Effector memory CD4-positive, alpha-beta T cell (primary cell): ENCODE measurements around the gene ABR.
"Not testable (repeated sequence)": the region's sequence is repeated elsewhere in the genome, so short reads cannot be mapped to it uniquely, and the experiment has no call there.

Source experiments
- DNase-seq, 3 donors: peaks; one replicate each; pipeline ENCODE4 v3.0.0-alpha.2; 2020
- H3K27ac ChIP-seq: 2 replicates; pipeline ENCODE4 v1.7.0; 2013; ENCODE audit warnings: mild to moderate bottlenecking, low read length, moderate library complexity; ENCODE audit not compliant: insufficient read depth, poor library complexity, severe bottlenecking
- H3K27me3 ChIP-seq: replicated peaks from 2 replicates; pipeline ENCODE4 v1.7.0; 2013; ENCODE audit warnings: mild to moderate bottlenecking, low read length; ENCODE audit not compliant: insufficient read depth, control insufficient read depth, poor library complexity, severe bottlenecking
- H3K36me3 ChIP-seq: 2 replicates; pipeline ENCODE4 v1.7.0; 2013; ENCODE audit warnings: mild to moderate bottlenecking, low read length, moderate library complexity; ENCODE audit not compliant: control insufficient read depth, insufficient read depth
- H3K4me1 ChIP-seq: 2 replicates; pipeline ENCODE4 v1.7.0; 2013; ENCODE audit warnings: low read length, mild to moderate bottlenecking; ENCODE audit not compliant: control insufficient read depth, insufficient read depth, poor library complexity, severe bottlenecking
- H3K4me3 ChIP-seq: 2 replicates; pipeline ENCODE4 v1.7.0; 2013; ENCODE audit warnings: low read length, low read depth, mild to moderate bottlenecking; ENCODE audit not compliant: insufficient read depth, poor library complexity, severe bottlenecking
- H3K9me3 ChIP-seq: 2 replicates; pipeline ENCODE4 v1.7.0; 2013; ENCODE audit warnings: mild to moderate bottlenecking, low read length, moderate library complexity; ENCODE audit not compliant: control insufficient read depth

ABR gene

DNA sequence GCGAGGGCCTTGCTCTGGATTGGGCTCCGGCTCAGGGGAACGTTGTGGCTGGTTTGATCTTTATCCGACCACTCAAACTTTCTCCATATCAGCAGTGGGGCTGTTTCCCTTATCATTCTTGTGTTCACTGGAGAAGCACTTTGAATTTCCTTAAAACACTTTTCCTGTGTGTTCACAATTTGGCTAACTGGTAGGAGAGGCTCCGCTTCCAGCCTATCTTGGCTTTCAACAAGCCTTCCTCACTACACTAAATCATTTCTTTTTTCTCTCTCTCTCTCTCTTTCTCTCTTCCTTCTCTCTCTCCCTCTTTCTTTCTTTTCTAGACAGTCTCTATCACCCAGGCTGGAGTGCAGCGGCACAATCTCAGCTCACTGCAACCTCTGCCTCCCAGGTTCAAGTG is 43.0 kb downstream of the ABR start:
- no peak overlapping the region for H3K27ac ChIP-seq
- no peaks in the 10 kb centered on the region for H3K36me3 ChIP-seq
- H3K9me3 ChIP-seq = no peaks in the 10 kb centered on the region
- H3K4me3 ChIP-seq = no peak overlapping the region
- H3K4me1 ChIP-seq = no peaks in the 10 kb centered on the region
- H3K27me3 ChIP-seq = no peaks in the 10 kb centered on the region
- DNase-seq = no peak

GRCh38 chr17:1134634-1135324 is 45.0 kb downstream of the ABR start:
- Histone ChIP-seq H3K9me3 (no peaks in the 10 kb centered on the region), H3K36me3 (no peaks in the 10 kb centered on the region), H3K27ac (no peak overlapping the region), H3K27me3 (no peaks in the 10 kb centered on the region), H3K4me1 (no peaks in the 10 kb centered on the region), H3K4me3 (no peak overlapping the region)
- DNase-seq = no peak

- H3K4me1 ChIP-seq = no peaks in the 10 kb centered on the region
- H3K27me3 ChIP-seq = no peaks in the 10 kb centered on the region
- H3K36me3 ChIP-seq = no peaks in the 10 kb centered on the region
- H3K9me3 ChIP-seq = no peaks in the 10 kb centered on the region
- H3K4me3 ChIP-seq = no peak overlapping the region
- H3K27ac ChIP-seq = no peak overlapping the region
- no peak for DNase-seq
Observed at GRCh38 chr17:1130191-1130590, 49.6 kb downstream of the ABR start.

DNA sequence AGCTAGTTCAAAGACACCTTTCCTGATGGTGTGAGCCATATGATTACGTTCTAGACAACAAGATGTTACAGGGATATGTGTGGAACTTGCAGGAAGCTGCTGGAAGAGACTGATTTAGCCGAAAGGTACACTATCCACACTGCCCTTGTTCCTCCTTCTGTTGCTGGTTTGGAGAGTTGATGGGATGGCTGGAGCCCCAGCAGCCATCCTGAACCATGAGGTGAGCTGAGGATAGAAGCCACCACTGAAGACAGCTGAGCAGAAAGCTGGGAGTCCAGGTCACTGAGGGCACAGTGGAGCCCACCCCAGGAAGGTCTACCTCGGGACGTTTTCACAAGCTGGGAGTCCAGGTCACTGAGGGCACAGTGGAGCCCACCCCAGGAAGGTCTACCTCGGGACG is 51.3 kb downstream of the ABR start:
- H3K9me3 ChIP-seq, H3K36me3 ChIP-seq, H3K27me3 ChIP-seq, H3K4me3 ChIP-seq, H3K27ac ChIP-seq, H3K4me1 ChIP-seq, DNase-seq: not testable (repeated sequence)

DNA sequence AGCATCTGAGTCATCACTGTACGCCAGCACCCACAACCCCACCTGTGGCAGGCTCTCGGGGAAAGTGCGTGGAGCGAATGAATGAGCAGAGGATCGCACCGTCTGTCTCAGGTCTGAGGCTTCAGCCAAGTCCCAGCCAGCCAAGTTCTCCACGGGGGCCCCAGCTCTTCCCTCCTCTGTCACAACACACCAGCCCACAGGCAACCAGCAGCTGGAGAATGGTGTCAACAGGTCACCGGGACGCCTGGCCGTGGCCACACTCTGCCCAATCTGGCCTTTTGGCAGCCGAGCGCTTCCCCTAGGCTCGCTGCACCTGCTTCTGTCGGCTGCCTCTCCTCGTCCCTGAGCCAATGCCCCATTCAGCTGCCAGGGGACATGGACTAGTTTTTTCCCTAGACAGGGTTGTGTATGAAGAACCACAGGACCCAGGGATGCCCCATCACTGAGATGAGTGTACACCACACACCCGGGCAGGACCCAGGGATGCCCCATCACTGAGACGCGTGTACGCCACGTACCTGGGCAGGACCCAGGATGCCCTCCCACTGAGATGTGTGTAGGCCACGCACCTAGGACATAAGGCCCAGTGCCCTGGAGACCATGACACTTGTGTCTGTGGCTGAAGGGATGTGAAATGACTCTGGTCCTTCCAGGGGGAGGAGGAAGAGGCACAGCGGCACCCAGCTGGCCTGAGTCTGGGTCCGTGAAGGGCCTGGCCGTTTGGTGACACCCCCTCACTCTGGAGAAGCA is 52.8 kb downstream of the ABR start:
- Histone ChIP-seq H3K9me3 (no peaks in the 10 kb centered on the region), H3K27me3 (no peaks in the 10 kb centered on the region), H3K4me1 (peaks cover 8% of the 10 kb centered on the region), H3K36me3 (no peaks in the 10 kb centered on the region), H3K27ac (no peak overlapping the region), H3K4me3 (no peak overlapping the region)
- DNase-seq = no peak

DNA sequence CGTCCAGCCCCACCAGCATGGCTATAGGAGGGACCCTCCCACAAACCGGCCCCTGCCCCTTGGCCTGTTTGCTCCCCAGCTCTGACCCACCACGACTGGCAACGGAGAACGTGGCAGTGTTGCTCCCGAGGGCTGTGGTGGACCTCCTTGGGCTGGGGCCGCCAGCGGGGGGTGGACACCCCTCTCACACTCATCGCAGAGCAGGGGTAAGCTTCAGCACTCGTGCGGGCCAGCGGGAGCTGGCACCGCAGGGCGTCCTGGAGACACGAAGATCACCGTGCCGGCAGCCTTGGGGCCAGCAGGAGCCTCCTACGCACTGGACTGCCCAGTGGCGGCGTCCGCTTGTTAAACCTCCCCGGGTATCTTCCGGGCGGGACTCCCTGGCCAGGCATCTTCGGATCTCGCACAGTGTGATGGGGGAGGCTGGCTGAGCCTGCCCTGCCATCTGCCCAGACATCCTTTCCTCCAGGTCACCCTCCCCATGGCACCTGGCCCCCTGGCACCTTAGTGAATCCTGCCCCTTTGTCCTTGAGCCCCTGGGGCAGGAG is 53.5 kb downstream of the ABR start:
- no peak overlapping the region for H3K4me3 ChIP-seq

GRCh38 chr17:1125788-1126145 is 54.0 kb downstream of the ABR start:
- Histone ChIP-seq H3K4me1 (peaks cover 8% of the 10 kb centered on the region), H3K27ac (no peak overlapping the region), H3K9me3 (no peaks in the 10 kb centered on the region), H3K27me3 (no peaks in the 10 kb centered on the region), H3K4me3 (no peak overlapping the region), H3K36me3 (no peaks in the 10 kb centered on the region)
- DNase-seq = no peak

More for the DNA sequence above, 53.5 kb downstream of the ABR start:
- DNase-seq = no peak
- Histone ChIP-seq H3K36me3 (no peaks in the 10 kb centered on the region), H3K4me1 (peaks cover 8% of the 10 kb centered on the region), H3K27ac (no peak overlapping the region), H3K27me3 (no peaks in the 10 kb centered on the region), H3K9me3 (no peaks in the 10 kb centered on the region)

GRCh38 chr17:1124896-1125787 is 54.6 kb downstream of the ABR start:
- Histone ChIP-seq H3K27ac (no peak overlapping the region), H3K27me3 (no peaks in the 10 kb centered on the region), H3K4me1 (peaks cover 8% of the 10 kb centered on the region), H3K4me3 (no peak overlapping the region), H3K36me3 (no peaks in the 10 kb centered on the region), H3K9me3 (no peaks in the 10 kb centered on the region)
- no peak for DNase-seq

- H3K36me3 ChIP-seq = no peaks in the 10 kb centered on the region
- no peaks in the 10 kb centered on the region for H3K27me3 ChIP-seq
- H3K9me3 ChIP-seq = no peaks in the 10 kb centered on the region
- DNase-seq = no peak
- peaks cover 8% of the 10 kb centered on the region for H3K4me1 ChIP-seq
- H3K27ac ChIP-seq = no peak overlapping the region
- no peak overlapping the region for H3K4me3 ChIP-seq
Observed at GRCh38 chr17:1123921-1124715, 55.7 kb downstream of the ABR start.
